Lung (tissue), 12 donors: ENCODE data around the gene ZACN. TPM values are rescaled to one million over a fixed set of nuclear protein-coding genes. Genes with fewer than 3 reads are reported as not detected.

ENCODE experiments used
- ATAC-seq: fragments of 200-7000 bp; cut with Tn5 transposase; one replicate; pipeline ENCODE4 v1.9.1; 2020; ENCODE audit warnings: moderate number of reproducible peaks; ENCODE audit not compliant: insufficient read depth, low FRiP score
- DNase-seq, 3 donors: peaks; one replicate each; pipeline ENCODE4 v3.0.0-alpha.2; 2013 to 2017
- H3K27ac ChIP-seq, 2 donors: one replicate each; pipeline ENCODE4 v1.5.1; 2013; ENCODE audit warnings: mild to moderate bottlenecking in 2 of 2, moderate library complexity in 2 of 2, control low read depth in 1 of 2, inconsistent platforms in 1 of 2, low read depth in 1 of 2, low read length in 1 of 2
- H3K27me3 ChIP-seq, 3 donors: one replicate each; pipeline ENCODE4 v1.5.1; 2013; ENCODE audit warnings: low read length in 2 of 3; ENCODE audit not compliant: control insufficient read depth in 3 of 3, insufficient read depth in 3 of 3
- H3K36me3 ChIP-seq, 4 donors: one replicate each; pipeline ENCODE4 v1.5.1; 2013; ENCODE audit warnings: low read length in 4 of 4, mild to moderate bottlenecking in 1 of 4, moderate library complexity in 1 of 4; ENCODE audit not compliant: control insufficient read depth in 4 of 4, insufficient read depth in 4 of 4
- H3K4me1 ChIP-seq, 5 donors: one replicate each; pipeline ENCODE4 v1.5.1; 2013; ENCODE audit warnings: low read length in 5 of 5, mild to moderate bottlenecking in 2 of 5, moderate library complexity in 1 of 5; ENCODE audit not compliant: control insufficient read depth in 5 of 5, insufficient read depth in 5 of 5
- H3K4me3 ChIP-seq: one replicate; pipeline ENCODE4 v1.5.1; 2013; ENCODE audit warnings: mild to moderate bottlenecking, control low read depth, moderate library complexity
- H3K9ac ChIP-seq, 2 donors: one replicate each; pipeline ENCODE4 v1.5.1; 2013; ENCODE audit warnings: low read length in 2 of 2, control low read depth in 1 of 2; ENCODE audit not compliant: insufficient read depth in 1 of 2
- H3K9me3 ChIP-seq, 4 donors: one replicate each; pipeline ENCODE4 v1.5.1; 2013; ENCODE audit warnings: low read length in 3 of 4, mild to moderate bottlenecking in 1 of 4, moderate library complexity in 1 of 4; ENCODE audit not compliant: control insufficient read depth in 4 of 4, insufficient read depth in 3 of 4
- whole genome bisulfite sequencing, 2 donors: extraction: QIAGEN DNeasy Blood & Tissue Kit; methylation state at CpG; one replicate each; pipeline ENCODE4 v1.1.7; 2013; 5-methylcytosine and 5-hydroxymethylcytosine counted together
- polyA plus RNA-seq, 2 donors: library from polyadenylated mRNA; stranded (reverse); fragments of 200-250 nt; gene quantifications; one replicate each; pipeline ENCODE4 v1.2.1, GENCODE V29; 2013
- total RNA-seq, 2 donors: library from RNA; depleted of rRNA in 1 of 2; stranded (reverse); fragments of >200 nt in 1 of 2; gene quantifications; one replicate each; pipeline ENCODE4 v1.2.1, GENCODE V29; 2014 to 2021
- TF ChIP-seq, protein P1 (sequence below): IDR thresholded peaks from 2 replicates; pipeline ENCODE4 v1.5.1; 2012; ENCODE audit warnings: mild to moderate bottlenecking; ENCODE audit errors: control extremely low read depth, extremely low read depth
- donor health status: control.
- donor health status: control.
- donor health status: Bipolar disorder and iron deficiency.
- donor health status: healthy.
- donor health status: DM: yes; HTN: yes; CAD: no.

The ZACN gene
- total and polyA plus RNA-seq, 4 donors: 0.25 to 1.9 (median 1.4) TPM; not detected in 1

DNA sequence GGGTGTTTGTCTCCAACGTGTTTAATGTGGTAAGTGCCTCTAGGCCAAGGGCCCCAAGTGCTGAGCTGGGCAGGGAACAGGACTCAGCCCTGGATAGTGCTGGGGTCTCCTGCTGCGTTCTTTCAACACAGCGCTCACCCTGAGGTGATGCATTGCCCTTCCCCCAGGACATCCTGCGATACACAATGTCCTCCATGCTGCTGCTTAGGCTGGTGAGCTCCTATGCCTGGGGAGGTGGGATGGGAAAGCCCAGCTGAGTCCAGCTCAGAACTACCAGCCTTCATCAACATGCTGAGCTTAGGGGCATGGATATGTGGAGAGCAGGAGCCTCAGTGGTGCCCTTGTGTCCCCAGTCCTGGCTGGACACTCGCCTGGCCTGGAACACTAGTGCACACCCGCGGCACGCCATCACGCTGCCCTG, 563 bp downstream of the ZACN start:
- H3K9ac ChIP-seq: no peak overlapping the region
- peaks cover 0 to 8% (median 0%) of the 10 kb centered on the region in 4 donors for H3K9me3 ChIP-seq
- TF ChIP-seq, protein P1, sequence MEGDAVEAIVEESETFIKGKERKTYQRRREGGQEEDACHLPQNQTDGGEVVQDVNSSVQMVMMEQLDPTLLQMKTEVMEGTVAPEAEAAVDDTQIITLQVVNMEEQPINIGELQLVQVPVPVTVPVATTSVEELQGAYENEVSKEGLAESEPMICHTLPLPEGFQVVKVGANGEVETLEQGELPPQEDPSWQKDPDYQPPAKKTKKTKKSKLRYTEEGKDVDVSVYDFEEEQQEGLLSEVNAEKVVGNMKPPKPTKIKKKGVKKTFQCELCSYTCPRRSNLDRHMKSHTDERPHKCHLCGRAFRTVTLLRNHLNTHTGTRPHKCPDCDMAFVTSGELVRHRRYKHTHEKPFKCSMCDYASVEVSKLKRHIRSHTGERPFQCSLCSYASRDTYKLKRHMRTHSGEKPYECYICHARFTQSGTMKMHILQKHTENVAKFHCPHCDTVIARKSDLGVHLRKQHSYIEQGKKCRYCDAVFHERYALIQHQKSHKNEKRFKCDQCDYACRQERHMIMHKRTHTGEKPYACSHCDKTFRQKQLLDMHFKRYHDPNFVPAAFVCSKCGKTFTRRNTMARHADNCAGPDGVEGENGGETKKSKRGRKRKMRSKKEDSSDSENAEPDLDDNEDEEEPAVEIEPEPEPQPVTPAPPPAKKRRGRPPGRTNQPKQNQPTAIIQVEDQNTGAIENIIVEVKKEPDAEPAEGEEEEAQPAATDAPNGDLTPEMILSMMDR: no peak
- no peak overlapping the region for H3K27ac ChIP-seq
- peaks cover 0 to 26% (median 9%) of the 10 kb centered on the region in 4 donors for H3K36me3 ChIP-seq
- H3K27me3 ChIP-seq: peaks cover 4 to 51% (median 43%) of the 10 kb centered on the region in 3 donors
- no peak overlapping the region for H3K4me3 ChIP-seq
- ATAC-seq (no peak), DNase-seq (peak in 1 of 3 donors; percentile 22)
- peaks cover 0 to 48% (median 19%) of the 10 kb centered on the region in 5 donors for H3K4me1 ChIP-seq
- 28 to 31% methylated on average over 9 of the region's 9 CpGs for WGBS, 2 donors

DNA sequence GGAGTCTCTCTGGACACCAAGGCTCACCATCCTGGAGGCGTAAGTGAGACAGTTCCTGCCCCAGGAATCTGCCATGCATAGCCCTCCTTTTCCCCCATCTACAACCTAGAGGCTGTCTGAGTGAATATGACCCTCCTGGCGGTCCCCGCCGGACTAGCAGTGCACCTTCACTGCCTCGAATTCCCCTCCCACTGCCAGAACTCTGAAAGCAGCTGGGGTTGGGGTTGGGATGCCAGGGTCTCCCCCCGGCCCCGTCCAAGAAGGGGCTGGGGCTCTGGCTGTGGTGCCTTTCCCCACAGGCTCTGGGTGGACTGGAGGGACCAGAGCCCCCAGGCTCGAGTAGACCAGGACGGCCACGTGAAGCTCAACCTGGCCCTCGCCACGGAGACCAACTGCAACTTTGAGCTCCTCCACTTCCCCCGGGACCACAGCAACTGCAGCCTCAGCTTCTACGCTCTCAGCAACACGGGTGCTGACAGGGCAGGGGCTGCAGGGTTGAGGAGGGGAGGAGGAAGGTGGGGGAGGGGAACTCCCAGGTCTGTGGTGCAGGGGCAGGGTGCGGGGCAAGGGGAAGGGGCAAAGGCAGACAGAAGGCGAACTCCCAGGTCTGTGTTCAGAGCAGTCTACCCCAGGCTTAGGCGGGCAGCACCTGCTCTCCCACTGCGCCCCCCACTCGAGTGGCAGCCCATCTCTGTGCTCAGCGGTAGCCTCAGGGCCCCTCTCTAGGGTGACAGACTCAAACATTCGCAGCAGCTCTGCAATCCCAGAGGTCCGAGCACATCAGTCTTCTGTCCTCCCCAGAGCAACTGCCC, 1.2 kb downstream of the ZACN start:
- no peak overlapping the region for H3K9ac ChIP-seq
- peaks cover 0 to 31% (median 14%) of the 10 kb centered on the region in 4 donors for H3K36me3 ChIP-seq
- peaks cover 0 to 4% (median 0%) of the 10 kb centered on the region in 4 donors for H3K9me3 ChIP-seq
- H3K27me3 ChIP-seq: peaks cover 4 to 46% (median 39%) of the 10 kb centered on the region in 3 donors
- ATAC-seq (no peak), DNase-seq (peak; percentile 28 to 51 (median 29))
- WGBS, 2 donors: 5 to 8% methylated on average over 23 of the region's 23 CpGs
- no peak overlapping the region for H3K4me3 ChIP-seq
- H3K4me1 ChIP-seq: peaks cover 0 to 43% (median 18%) of the 10 kb centered on the region in 5 donors
- TF ChIP-seq, protein P1: no peak
- H3K27ac ChIP-seq: no peak overlapping the region

DNA sequence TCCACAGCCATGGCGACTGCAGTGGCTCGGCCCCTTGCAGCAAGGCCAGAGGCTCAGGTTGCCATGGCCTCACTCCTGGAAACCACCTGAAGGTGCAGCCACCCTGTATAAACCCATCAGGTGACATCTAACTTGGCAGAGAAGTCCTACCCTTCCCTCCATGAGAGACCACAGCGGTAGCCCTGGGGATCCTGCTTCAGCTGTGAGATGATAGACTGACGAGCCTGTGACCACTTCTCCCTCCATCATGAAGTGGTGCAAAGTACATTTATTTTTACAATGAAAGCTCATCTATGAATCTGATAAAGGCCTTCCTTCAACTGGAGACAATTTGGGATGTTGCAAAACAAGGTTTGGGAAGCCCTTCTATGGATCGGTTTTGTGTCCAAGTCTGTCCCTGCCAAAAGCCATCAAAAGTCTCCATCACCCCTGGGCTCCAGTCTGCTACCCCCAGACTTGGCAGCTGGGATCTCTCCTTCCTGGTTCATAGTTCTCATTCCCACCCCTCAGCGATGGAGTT, 1.8 kb downstream of the ZACN start:
- peaks cover 0 to 37% (median 12%) of the 10 kb centered on the region in 5 donors for H3K4me1 ChIP-seq
- 47 to 55% methylated on average over 6 of the region's 6 CpGs for WGBS, 2 donors
- DNase-seq: peak in 2 of 3 donors; percentile 27 to 56
- no peak overlapping the region for H3K4me3 ChIP-seq
- peaks cover 5 to 37% (median 20%) of the 10 kb centered on the region in 4 donors for H3K36me3 ChIP-seq
- H3K27ac ChIP-seq: no peak overlapping the region
- TF ChIP-seq, protein P1: no peak
- H3K9me3 ChIP-seq: peaks cover 0 to 4% (median 0%) of the 10 kb centered on the region in 4 donors
- H3K9ac ChIP-seq: no peak overlapping the region
- ATAC-seq: no peak
- peaks cover 4 to 39% (median 33%) of the 10 kb centered on the region in 3 donors for H3K27me3 ChIP-seq
